K562 (cell line): Measurements from ENCODE around the gene IL23R.

ENCODE experiments used
- ELF1 ChIP-seq: fragments of 200-800 bp; sonication (Bioruptor generic); IDR thresholded peaks from 2 replicates; pipeline ENCODE4 v1.6.1; 2016; ENCODE audit warnings: missing genetic modification characterization, missing compliant biosample characterization
- SMC3 ChIP-seq: conservative IDR thresholded peaks from 2 replicates; pipeline ENCODE4 v1.6.1; 2011; ENCODE audit warnings: low read depth, low read length, improper control_type of control experiment; ENCODE audit not compliant: insufficient read depth
- ZNF274 ChIP-seq: IDR thresholded peaks from 2 replicates; pipeline ENCODE4 v1.6.1; 2011; ENCODE audit warnings: low read depth, mild to moderate bottlenecking, low read length, moderate library complexity, borderline replicate concordance
- TF ChIP-seq, protein P1 (sequence below), 2 experiments: fragments of 450-650 bp in 1 of 2; sonication (generic) in 1 of 2; formaldehyde crosslinking in 1 of 2; IDR thresholded peaks in 1 of 2; conservative IDR thresholded peaks in 1 of 2; 2 replicates each; pipeline versions ENCODE4 v1.6.1 to v1.8.1; 2016 to 2023; ENCODE audit warnings: mild to moderate bottlenecking in 2 of 2, moderate library complexity in 2 of 2, inconsistent platforms in 1 of 2, missing genetic modification reagents in 1 of 2
- TF ChIP-seq, protein P2 (sequence below), 3 experiments: IDR thresholded peaks in 2 of 3; conservative IDR thresholded peaks in 1 of 3; 2 replicates each; pipeline ENCODE4 v1.5.1; 2011 to 2012; ENCODE audit warnings: low read length in 3 of 3, mild to moderate bottlenecking in 3 of 3, control low read depth in 2 of 3, improper control_type of control experiment in 1 of 3, inconsistent platforms in 1 of 3, low read depth in 1 of 3, mixed read lengths in 1 of 3, moderate library complexity in 1 of 3; ENCODE audit not compliant: insufficient read depth in 2 of 3

DNA sequence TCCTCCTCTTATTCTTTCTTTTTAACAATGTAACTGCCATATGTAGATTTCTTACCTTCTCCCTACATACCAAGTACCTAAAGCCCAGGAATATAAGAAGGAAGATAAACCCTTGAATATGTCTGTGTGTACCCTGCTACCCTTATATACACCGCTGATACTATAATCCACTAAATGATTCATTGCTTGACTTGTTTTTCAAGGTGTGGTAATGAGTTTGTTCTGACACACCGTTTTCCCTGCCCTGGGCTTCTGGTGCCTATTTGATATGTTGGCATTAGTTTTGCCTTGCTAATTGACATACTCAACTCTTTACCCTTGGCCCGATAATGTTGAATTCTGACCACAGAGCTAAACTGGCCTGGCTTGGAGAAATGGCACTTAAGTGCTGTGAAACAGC, 64.3 kb downstream of the IL23R start:
- TF ChIP-seq SMC3 (no peak), ELF1 (no peak), ZNF274 (no peak)
- TF ChIP-seq, protein P1, sequence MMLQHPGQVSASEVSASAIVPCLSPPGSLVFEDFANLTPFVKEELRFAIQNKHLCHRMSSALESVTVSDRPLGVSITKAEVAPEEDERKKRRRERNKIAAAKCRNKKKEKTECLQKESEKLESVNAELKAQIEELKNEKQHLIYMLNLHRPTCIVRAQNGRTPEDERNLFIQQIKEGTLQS (IDR thresholded peaks at IDR 0.05), result no peak
- TF ChIP-seq, protein P1 (CRISPR knock-in tag; conservative IDR thresholded peaks at IDR 0.05), result no peak
- TF ChIP-seq, protein P2, sequence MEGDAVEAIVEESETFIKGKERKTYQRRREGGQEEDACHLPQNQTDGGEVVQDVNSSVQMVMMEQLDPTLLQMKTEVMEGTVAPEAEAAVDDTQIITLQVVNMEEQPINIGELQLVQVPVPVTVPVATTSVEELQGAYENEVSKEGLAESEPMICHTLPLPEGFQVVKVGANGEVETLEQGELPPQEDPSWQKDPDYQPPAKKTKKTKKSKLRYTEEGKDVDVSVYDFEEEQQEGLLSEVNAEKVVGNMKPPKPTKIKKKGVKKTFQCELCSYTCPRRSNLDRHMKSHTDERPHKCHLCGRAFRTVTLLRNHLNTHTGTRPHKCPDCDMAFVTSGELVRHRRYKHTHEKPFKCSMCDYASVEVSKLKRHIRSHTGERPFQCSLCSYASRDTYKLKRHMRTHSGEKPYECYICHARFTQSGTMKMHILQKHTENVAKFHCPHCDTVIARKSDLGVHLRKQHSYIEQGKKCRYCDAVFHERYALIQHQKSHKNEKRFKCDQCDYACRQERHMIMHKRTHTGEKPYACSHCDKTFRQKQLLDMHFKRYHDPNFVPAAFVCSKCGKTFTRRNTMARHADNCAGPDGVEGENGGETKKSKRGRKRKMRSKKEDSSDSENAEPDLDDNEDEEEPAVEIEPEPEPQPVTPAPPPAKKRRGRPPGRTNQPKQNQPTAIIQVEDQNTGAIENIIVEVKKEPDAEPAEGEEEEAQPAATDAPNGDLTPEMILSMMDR (IDR thresholded peaks at IDR 0.05 in 2 of 3, conservative IDR thresholded peaks at IDR 0.05 in 1 of 3; ENCODE audit: insufficient read depth in 2 of 3, low read depth in 1 of 3, low read length in 3 of 3), result no peak
